ENCODE results near the gene CIDEB.

GRCh38 chr14:24264298-24264697, 43.5 kb downstream of the CIDEB start:
- TF ChIP-seq SIN3A (IDR thresholded peaks at IDR 0.05; ENCODE audit: borderline replicate concordance, insufficient read depth, low read length) (no peak), TAF1 (IDR thresholded peaks at IDR 0.05; ENCODE audit: borderline replicate concordance, insufficient read depth, low read length) (no peak), POLR2AphosphoS5 (IDR thresholded peaks at IDR 0.05; ENCODE audit: low read depth, low read length) (no peak), REST (IDR thresholded peaks at IDR 0.05; ENCODE audit: insufficient read depth in 1 of 2, low read depth in 2 of 2, low read length in 2 of 2) (no peak)

Measured in PFSK-1 (cell line).